Left kidney (tissue), 8 donors: ENCODE measurements around the gene ST3GAL5. TPM values are rescaled to one million over a fixed set of nuclear protein-coding genes. Genes with fewer than 3 reads are reported as not detected.
"Not testable (repeated sequence)": the region's sequence is repeated elsewhere in the genome, so short reads cannot be mapped to it uniquely, and the experiment has no call there.

Experiments used
- DNase-seq: peaks from one replicate; pipeline ENCODE4 v3.0.0-alpha.2; 2013
- long read RNA-seq, 8 donors: transcript quantifications; one replicate each; lab custom pipeline, GENCODE V29; 2026
- polyA plus RNA-seq: library from polyadenylated mRNA; unstranded; fragments of 120-200 nt; gene quantifications from one replicate; pipeline ENCODE4 v1.2.1, GENCODE V29; 2013; ENCODE audit not compliant: insufficient read length

Gene ST3GAL5
- 14.7 TPM for polyA plus RNA-seq
- long read RNA-seq, donor 1, full-length matches to known transcripts, result 3 of 3 reads
- long read RNA-seq, donor 1, partial matches to known transcripts, result 0 of 3 reads
- long read RNA-seq, donor 1, other reads (novel, unspliced or antisense), result 0 of 3 reads
- long read RNA-seq, donor 2, partial matches to known transcripts, result 0 of 1 reads
- long read RNA-seq, donor 2, other reads (novel, unspliced or antisense), result 0 of 1 reads
- long read RNA-seq, donor 3, full-length matches to known transcripts, result 3 of 3 reads
- long read RNA-seq, donor 3, partial matches to known transcripts, result 0 of 3 reads
- long read RNA-seq, donor 3, other reads (novel, unspliced or antisense), result 0 of 3 reads
- long read RNA-seq, donor 4, result 0 reads
- long read RNA-seq, donor 5, full-length matches to known transcripts, result 5 of 5 reads
- long read RNA-seq, donor 5, partial matches to known transcripts, result 0 of 5 reads
- long read RNA-seq, donor 5, other reads (novel, unspliced or antisense), result 0 of 5 reads
- long read RNA-seq, donor 6, full-length matches to known transcripts, result 3 of 3 reads
- long read RNA-seq, donor 6, partial matches to known transcripts, result 0 of 3 reads
- long read RNA-seq, donor 6, other reads (novel, unspliced or antisense), result 0 of 3 reads
- long read RNA-seq, donor 7, full-length matches to known transcripts, result 5 of 5 reads
- long read RNA-seq, donor 7, partial matches to known transcripts, result 0 of 5 reads
- long read RNA-seq, donor 7, other reads (novel, unspliced or antisense), result 0 of 5 reads
- long read RNA-seq, donor 8, result 0 reads

- DNase-seq, result peak; percentile 85
Observed at GRCh38 chr2:85888684-85889626, at the start of gene ST3GAL5. ST3GAL5 (minus strand) TSS chr2:85888990; CDS start chr2:85888905, 85 bp downstream.

GRCh38 chr2:85938456-85938855 lies 49.7 kb upstream of the ST3GAL5 start:
- DNase-seq, result no peak

DNA sequence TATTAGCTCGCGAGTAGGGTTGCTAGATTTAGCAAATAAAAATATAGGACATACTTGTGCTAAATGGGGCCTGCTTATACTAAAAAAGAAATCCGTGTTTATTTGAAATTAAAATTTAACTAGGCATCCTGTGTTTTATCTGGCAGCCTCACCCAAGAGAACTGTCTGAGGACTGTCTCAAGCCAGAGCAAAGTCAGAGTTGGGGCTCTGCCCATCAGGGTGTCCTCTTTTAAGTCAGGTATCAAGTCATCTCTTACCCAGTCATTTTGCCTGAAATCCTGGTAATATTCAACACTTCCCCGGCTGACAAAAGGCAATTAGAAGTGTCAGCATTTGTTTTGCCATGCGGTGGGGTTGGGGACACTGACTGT lies 48.3 kb upstream of the ST3GAL5 start:
- no peak for DNase-seq

DNA sequence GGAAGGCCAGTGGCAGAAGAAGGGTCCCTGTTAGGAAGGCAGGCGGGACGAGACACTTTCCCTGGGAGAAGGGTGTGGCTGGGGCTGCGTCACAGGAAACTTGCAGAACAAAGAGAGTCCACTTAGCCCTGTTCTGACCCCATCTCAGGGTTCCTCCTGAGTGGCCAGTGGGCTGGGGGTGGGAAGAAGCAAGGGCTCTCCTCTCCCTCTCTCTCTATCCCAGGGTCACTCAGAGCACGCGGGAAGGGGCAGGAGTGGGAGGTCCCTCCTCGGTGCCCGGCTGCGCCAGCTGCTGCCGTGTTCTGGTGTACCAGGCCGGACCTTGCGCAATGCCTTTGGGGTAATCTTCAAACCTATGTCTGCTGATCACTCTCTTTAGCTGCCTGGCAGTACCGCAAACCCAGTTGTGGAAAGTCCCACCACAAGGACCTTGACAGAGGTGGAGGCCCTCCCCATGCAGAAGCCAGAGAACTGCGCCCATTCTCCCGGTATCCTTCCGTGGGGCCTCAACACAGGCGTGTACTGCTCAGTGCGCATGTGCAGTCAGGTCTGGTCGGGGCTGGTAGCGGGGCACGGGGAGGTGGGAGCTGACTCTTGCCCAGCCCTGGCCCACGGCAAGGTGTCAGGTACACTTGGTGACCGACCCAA lies 47.8 kb upstream of the ST3GAL5 start:
- no peak for DNase-seq

GRCh38 chr2:85935746-85936208 lies 47.0 kb upstream of the ST3GAL5 start:
- DNase-seq, result no peak

GRCh38 chr2:85935170-85935745 lies 46.5 kb upstream of the ST3GAL5 start:
- no peak for DNase-seq

DNA sequence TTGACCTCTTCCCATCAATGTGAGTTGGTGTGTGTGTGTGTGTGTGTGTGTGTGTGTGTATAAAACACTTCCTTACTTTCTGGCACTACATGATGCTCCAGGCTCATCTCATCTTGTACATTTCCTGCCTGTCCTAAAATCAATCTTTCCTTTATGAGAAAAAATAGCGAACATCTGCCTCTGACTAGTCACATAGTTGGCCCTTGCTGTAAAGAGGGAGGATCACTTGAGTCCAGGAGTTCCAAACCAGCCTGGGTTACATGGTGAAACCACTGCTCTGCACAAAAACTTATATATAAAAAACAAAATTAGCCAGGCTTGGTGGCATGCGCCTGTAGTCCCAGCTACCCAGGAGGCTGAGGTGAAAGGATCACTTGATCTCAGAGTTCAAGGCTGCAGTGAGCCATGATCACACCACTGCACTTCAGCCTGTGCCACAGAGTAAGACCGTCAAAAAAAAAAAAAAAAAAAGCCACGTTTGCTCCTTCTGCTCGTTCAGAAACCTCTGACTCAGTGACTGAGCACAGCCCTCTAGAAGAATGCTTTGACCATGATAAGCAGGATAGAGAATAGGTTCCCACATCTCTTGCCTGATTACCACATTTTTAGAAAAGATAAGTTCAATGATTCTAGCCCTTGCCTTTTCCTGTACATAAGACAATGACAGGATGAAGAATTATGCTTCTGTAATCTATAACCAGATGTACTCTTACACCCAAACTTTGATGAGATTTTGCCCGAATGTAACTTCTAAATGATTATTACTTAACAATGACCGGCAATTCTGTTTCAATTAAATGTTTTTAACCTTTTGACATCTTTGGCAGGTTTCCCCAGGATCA lies 45.2 kb upstream of the ST3GAL5 start:
- no peak for DNase-seq

DNA sequence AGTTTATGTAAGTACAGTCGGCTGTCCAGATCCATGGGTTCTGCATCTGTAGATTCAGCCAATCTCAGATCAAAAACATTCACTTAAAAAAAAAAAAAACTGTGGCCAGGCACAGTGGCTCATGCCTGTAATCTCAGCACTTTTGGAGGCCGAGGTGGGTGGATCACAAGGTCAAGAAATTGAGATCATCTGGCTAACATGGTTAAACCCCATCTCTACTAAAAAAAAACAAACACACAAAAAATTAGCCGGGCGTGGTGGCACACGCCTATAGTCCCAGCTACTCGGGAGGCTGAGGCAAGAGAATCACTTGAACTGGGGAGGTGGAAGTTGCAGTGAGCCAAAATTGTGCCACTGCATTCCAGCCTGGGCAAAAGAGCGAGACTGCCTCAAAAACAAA lies 42.4 kb upstream of the ST3GAL5 start:
- not testable (repeated sequence) for DNase-seq

DNA sequence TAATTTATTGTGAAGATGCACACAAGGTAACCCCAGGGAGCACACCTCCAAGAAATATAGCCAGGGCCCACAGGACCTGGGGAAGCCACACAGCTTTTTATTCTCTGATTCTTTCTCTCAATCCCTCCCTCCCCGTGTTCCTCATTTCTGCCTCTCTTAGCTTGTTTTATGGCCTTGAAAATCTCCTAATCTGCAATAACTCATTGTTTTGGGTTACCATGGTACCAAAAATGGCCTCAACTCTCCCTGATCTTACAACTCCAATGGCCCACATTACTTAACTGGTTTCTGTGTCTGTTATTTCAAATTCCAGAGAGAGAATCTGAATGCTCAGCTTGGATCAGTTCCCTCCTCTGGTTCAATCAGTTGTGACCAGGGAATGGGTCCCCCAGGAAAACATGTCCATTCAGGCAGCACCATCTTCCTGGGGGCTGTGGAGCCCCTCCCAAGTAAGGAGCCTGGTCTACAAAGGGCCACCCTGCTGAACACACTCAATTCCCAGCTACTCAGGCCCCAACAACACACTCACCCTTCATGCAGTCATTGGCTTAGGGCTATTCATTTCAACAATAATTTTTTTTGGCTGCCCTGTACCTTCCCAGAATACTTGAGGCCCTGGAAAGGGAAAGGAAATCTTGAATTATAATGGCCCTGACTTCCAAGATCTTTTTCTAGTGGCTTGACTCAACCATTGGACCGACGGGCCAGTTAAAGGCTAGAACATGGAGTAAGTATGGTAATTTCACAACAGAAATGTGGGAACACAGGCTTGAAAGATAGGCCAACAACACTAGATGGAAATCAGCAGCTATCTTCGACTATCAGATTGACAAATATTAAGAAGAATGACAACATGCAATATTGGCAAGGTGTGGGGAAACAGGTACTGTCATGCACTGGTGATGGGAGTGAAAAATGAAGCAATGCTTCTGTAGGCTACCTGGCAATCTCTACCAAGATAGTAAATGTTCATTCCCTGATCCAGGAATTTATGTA lies 41.6 kb upstream of the ST3GAL5 start:
- DNase-seq, result no peak

GRCh38 chr2:85929096-85930050 lies 40.6 kb upstream of the ST3GAL5 start:
- DNase-seq, result no peak

- DNase-seq, result no peak
Observed at GRCh38 chr2:85926931-85927661, 38.3 kb upstream of the ST3GAL5 start.

DNA sequence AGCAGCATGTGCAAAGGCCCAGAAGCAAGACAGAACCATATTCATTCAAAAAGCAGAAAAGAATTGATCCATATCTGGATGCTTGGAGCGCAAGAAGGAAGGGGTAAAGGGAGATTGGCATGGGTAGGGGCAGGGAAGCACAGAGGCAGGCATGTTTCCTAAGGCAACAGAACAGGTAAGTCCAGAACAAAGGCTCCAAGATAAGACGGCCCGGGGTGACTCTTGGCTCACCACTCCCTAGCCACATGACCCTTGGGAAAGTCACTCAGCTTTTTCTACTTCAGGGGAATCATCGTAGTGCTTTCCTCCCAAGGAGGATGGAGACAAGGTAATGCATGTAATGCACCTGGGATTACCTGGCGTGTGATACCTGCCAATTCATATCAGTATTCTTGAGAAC lies 37.7 kb upstream of the ST3GAL5 start:
- DNase-seq, result no peak

DNA sequence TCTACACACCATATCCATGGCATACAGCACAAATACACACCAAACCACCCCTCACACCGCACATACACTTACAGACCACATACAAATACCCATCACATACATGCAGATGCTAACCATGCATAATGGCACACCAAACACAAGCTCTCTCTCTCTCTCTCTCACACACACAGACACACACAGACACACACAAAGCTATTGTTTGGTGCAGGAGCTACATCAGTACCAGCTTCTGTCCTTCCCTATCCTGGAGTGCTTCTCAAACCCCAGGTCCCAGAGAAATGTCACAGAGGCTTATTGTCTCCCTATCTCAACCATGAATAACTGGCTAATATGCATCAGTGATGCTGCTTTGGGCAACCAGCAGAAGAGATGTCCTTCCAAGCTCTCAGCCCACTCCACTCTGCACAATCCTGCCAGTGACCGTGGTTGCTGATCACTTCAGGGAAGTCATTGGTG lies 36.5 kb upstream of the ST3GAL5 start:
- no peak for DNase-seq

- no peak for DNase-seq
Observed at GRCh38 chr2:85924522-85924921, 35.7 kb upstream of the ST3GAL5 start.

GRCh38 chr2:85922199-85922598 lies 33.4 kb upstream of the ST3GAL5 start:
- DNase-seq, result no peak

DNA sequence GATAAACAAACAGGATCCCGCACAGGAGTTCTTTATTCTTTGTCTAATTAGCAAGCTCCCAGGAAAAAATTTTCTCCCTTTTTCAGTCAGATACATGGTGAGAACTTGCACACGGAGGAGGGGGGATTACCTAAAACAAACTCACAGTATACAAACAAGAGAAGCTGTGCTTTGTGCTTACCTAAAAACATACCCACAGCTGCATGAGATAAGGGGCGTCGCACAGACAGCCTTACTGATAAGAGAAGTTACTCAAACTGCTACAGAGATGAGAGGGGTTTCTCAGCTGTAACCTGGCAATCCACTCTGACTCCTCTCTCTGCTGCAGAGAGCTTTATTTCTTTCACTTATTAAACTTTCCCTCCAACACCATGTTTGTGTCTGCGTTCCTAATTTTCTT lies 32.9 kb upstream of the ST3GAL5 start:
- no peak for DNase-seq
